GM18867 (cell line): Measurements from ENCODE around the gene SF3B3.
"Not testable (repeated sequence)": the region's sequence is repeated elsewhere in the genome, so short reads cannot be mapped to it uniquely, and the experiment has no call there.

Source experiments
- ATAC-seq: cut with Tn5 transposase; IDR thresholded peaks from one replicate; pipeline ENCODE4 v1.9.1; 2021; ENCODE audit warnings: mild to moderate bottlenecking, moderate library complexity; ENCODE audit not compliant: unreplicated experiment

The SF3B3 gene

DNA sequence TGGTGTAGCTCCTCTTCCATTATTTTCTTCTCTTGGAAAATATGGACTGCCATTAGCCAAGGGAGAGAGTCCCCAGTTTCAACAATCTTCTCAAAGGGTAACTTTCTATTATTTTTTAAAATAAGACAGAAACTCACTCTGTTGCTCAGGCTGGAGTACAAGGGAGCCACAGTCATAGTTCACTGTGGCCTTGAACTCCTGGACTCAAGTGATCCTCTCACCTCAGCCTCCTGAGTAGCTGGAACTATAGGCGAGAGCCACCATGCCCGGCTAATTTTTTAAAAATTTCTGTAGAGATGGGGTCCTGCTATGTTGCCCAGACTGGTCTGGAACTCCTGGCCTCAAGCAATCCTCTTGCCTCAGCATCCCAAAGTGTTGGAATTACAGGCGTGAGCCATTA is 13.4 kb upstream of the SF3B3 start:
- ATAC-seq: no peak

DNA sequence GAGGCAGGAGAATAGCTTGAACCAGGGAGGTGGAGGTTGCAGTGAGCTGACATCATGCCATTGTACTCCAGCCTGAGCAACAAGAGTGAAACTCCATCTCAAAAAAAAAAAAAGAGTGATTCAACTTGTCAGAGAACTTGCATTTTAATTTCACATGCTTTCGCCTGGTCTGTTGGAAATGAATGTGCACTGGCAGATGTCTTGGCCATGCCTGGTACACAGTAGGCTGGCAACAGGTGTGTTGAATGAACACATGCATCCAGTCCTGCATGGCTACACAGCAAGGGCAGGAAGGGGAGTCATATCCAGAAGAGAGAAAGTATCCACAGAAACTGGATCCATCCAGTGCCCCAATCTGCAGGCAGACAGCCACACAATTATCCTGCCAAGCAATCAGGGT is 11.8 kb upstream of the SF3B3 start:
- ATAC-seq: no peak

DNA sequence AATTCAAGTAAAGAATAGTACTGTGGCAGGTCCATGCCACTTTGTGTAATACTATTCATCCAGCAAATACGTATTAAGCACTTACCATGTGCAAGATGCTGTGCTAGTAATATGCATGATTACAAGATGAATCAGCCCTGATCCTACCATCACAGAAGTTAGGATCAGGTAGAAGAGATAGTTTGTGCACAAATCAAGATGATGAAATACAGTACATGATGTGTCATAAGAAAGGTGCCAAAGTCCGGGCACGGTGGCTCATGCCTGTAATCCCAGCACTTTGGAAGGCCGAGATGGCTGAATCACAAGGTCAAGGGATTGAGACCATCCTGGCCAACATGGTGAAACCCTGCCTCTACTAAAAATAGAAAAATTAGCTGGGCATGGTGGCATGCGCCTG is 11.2 kb upstream of the SF3B3 start:
- ATAC-seq: no peak

DNA sequence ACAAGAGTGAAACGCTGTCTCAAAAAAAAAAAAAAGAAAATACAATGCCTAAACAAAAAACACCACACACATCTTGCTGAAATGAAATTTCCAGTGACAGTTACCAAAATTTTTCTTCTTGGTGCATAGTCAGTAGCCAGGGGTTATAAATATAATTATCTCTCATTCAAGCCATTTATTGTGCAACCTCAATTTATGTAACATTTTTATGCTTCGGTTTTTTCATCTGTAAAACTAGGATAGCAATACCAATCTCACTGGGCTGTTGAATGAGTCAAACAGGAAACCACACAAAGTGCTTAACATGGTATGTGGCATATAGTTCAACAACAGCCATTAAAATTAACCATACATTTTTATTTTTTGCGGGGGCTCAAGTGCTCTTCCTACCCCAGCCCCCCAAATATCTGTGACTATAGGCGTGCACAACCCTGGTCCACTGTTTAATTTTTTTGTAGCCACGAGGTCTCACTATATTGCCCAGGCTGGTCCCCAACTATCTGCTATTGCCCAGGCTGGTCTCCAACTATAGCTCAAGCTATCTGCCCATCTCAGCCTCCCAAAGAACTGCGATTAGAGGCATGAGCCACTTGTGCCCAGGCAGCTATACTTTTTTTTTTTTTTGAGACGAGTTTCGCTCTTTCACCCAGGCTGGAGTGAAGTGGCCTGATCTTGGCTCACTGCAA is 2.9 kb upstream of the SF3B3 start:
- ATAC-seq: no peak

DNA sequence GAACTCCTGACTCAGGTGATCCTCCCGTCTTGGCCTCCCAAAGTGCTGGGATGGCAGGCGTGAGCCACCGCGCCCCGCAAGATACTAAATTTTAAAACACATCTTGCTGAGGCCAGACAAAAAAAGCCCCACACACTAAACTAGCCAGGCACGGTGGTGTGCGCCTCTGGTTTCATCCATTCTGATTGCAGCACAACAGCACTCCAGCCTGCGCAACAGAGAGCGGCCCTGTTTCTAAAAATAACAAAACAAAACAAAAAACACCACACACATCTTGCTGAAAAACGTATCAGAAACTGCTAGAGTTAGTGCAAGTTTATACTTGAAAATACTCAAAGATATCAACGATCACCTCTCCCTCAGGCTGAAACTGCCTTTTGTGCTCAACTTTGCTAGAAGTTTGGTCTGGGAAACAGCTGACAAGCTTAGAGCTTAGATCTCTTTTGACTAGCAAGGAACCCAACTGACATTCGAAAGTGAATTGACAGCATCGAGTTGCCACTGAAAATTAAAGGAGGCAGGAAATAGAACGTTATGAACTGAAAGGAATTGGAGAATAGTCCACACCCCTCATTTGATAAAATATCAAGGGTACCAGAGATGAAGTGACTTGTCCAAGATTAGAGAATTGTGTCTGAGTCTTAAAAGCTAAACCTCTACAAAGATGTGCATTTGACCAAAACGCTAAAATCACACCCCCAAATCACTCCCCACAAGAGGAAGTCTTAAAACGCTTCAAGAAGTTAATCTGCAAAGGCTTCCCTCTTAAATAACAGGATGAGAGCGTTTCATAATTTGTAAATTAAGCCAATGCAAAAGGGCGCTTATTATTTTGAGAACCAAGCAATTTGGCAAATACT is 1.2 kb upstream of the SF3B3 start:
- no peak for ATAC-seq

DNA sequence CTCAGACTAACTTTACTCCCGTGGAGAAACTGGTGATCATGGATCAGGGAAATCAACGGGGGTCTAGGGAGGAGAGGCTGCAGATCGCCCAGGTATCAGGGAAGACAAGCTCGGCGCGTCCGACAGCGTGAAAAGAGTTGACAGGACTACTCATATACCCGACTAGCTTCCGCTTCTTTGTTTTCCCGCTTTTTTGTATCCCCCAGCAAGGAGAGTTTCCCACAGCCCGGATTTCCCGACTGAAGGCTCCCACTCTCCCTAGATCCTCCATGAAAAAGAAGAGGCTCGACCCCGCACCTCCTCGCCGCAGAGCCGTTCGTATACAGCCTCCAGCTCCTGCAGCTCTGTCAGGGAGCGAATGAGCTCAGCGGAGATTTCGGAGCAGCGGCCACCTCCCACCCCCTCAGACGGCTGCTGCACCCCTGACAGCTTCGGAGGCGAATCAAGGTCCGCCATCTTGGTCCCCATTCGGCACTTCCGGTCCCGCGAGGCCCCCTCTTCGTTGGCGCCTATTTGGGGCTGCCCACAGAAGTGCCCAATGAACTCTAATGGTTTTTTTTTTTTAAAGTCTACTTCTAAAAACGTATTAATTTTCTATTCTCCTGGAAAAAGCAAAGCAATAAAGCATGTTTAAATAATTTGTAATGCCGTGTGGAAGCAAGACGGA is 407 bp upstream of the SF3B3 start, which contains the start of gene COG4:
COG4 (minus strand) TSS at position 479 of the 667 bp plus-strand sequence; CDS start at position 468, 11 bp downstream.
- peak; percentile 57 for ATAC-seq

DNA sequence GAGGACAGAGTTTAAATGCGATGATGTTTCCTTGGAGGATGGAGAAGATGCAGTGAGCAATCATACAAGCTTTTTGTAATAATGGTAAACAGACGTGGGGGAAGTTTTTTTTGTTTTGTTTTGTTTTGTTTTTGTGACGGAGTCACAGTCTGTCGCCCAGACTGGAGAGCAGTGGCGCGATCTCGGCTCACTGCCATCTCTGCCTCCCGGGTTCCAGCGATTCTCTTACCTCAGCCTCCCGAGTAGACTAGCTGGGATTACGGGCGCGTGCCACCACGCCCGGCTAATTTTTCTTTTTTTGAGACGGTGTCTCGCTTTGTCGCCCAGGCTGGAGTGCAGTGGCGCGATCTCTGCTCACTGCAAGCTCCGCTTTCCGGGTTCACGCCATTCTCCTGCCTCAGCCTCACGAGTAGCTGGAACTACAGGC is 796 bp downstream of the SF3B3 start:
- ATAC-seq: not testable (repeated sequence)

DNA sequence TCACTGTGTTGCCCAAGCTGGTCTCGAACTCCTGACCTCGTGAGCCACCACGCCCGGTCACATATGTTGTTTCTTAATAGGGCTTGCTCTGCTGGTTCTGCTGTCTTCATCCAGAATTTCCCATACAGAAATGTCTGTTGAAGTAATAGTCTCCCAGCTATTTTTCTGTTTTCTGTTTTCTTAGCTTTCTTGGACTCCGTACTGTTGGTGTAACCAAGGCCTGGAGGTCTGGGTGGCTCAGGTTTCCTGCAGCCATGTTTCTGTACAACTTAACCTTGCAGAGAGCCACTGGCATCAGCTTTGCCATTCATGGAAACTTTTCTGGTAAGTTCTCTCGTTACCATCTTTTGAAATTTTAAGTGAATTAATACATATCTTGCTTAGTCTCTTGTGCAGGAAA is 2.8 kb downstream of the SF3B3 start:
- ATAC-seq: no peak

DNA sequence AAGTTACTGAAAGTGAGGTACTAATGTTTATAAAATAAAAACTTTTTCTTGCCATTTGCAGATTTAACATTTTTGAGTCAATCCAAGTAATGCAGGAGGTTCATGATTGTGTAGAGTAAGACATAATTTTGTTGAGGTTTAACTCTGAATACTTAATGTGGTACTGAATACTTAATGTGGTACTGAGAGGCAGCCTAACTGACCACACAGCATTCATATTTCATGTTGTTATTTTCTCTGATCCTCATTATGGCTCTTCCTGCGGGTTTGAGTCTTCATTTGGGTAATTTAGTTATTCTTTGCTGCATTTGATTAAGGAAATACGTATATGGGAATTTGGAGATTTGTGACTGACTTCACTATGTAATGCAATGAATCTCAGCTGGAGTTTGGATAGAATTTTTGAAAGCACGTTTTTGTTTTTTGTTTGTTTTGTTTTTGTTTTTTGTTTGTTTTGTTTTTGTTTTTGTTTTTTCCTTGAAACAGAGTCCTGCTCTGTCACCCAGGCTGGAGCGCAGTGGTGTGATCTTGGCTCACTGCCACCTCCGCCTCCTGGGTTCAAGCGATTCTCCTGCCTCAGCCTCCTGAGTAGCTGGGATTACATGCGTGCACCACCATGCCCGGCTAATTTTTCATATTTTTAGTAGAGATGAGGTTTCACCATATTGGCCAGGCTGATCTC is 3.8 kb downstream of the SF3B3 start:
- ATAC-seq: no peak

DNA sequence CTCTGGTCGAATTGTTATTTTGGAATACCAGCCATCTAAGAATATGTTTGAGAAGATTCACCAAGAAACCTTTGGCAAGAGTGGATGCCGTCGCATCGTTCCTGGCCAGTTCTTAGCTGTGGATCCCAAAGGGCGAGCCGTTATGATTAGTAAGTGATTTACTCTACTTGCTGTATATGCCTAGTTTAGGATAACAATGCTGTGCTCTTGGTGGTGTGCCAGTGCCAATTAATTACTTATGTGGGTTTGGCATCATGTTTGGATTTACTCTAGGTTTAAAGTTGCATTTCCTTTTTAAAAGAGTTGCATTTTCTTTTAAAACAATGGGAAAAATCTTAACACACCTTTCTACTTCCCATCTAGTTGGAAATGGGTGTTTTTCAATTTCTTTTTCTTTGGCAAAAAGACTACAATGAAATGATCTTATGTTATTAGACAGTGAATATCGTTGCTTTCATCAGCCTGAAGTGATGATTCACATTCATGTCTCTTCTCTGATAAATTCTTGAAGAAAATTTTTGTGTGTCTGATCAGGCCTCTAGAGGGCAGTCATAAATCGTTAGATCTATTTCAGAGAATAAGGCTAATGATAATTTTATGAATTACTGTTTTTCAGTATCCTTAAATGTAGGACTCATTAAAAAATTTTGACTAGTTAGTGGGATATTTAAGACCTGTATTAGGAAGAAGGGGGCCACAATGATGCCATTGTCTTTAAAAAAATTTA is 5.6 kb downstream of the SF3B3 start:
- ATAC-seq: no peak

DNA sequence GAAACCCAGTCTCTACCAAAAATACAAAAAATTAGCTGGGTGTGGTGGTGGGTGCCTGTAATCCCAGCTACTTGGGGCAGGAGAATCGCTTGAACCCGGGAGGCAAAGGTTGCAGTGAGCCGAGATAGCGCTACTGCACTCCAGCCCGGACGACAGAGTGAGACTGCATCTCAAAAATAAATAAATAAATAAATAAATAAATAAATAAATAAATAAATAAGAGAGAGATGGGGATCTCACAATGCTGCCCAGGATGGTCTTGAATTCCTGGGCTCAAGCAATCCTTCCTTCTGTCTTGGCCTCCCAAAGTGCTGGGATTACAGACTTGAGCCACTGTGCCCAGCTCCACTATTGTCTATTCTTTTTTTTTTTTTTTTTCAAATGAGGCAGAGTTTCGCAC is 6.3 kb downstream of the SF3B3 start:
- ATAC-seq: not testable (repeated sequence)

DNA sequence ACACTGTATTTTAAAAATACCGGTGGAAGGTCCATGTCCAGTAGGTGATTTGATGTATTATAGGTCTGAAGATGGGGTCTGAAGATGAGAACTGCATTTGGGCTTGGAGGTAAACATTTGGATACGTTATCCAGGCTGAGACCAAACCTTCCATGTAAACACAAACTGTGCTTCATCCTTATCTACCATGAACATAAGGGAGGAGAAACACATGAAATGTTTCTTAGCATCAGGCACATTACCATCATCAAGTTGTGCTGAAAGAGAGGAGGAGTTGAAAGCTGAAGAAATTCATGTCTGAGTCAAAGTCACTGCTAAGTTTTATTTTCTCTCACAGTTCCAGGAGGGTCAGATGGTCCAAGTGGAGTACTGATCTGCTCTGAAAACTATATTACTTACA is 11.4 kb downstream of the SF3B3 start:
- no peak for ATAC-seq

DNA sequence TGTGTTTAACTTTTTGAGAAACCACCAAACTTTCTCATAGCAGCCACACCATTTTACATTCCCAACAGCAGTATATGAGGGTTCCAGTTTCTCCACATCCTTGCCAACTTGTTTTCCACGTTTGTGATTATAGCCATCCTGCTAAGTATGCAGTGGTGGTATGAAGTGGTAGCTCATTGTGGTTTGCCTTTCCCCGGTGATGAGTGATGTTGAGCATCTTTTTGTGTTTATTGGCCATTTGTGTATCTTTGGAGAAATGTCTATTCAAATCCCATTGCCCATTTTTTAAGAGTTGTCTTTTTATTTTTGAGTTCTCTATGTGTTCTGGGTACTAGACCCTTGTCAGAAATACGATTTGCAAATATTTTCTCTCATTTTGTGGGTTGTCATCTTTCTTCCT is 17.4 kb downstream of the SF3B3 start:
- no peak for ATAC-seq

DNA sequence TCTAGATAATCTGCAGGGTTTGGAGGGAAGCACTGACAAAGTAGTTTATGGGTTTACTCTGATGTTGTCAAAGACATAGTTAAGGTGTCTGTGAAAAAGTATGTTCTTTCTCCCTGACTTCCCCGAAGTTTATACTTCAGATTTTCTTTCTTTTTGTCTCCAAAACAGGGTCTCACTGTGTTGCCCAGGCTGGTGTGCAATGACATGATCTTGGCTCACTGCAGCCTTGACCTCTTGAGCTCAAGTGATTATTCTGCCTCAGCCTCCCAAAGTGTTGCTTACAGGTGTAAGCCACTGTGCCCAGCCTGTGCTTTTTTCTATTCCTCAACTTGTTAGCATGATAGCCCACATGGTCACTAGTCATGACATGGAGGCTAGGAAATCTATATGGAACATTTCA is 20.9 kb downstream of the SF3B3 start:
- ATAC-seq: no peak

DNA sequence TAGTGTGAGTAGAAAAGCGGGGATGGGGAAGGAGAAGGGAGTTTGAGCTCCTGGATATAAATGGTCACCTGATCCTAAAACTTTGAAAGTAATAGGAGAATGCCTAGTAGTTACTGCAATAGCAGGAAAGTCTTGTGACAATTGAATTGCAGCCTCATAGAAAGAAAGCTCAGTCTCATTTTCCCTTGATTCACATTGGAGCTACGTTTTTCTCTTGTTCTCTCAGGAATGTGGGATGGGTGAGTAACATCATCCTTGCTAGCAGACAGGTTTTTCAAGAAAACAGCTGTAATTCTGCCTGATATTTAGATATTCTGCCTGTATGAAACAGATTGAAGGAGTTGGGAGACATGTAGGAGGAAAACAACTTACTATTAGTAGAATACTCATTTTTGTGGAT is 25.3 kb downstream of the SF3B3 start:
- ATAC-seq: no peak

DNA sequence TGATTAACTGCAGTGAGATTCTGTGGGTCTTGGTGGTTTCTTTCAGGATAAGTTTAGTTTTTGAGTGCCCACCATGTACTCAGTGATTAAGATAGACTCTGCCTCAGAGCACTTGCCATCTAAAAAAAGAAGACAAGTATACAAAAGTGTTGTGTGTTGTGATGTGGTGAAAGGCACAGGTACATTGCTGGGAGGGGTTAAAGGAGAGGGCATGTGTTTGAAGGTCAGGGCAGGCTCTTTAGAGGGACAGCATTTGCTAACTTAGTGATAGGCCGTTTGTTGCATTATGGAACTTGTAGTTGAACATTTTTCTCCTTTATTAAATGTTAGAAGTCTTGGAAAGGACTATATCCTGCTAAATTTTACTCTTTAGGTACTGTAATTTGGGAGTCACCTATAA is 26.5 kb downstream of the SF3B3 start:
- no peak for ATAC-seq

DNA sequence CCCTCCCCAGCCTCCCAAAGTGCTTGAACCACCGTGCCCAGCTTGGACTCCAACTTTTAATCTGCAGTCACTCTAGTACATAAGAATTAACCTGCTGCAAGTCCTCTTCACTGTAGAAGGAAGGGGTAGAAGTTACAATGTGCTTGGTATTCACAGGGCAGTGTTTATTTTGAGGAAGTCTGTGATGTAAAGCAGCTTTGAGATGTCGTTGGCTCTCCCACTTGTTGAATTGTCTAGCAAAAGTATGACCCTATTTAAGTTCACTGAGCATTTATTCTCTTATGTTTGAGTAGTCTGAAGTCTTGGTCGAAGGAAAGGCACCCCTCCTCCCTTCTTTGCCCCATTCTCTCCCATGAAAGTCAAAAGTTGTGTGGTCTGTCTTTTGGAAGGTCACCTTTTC is 28.2 kb downstream of the SF3B3 start:
- ATAC-seq: no peak

DNA sequence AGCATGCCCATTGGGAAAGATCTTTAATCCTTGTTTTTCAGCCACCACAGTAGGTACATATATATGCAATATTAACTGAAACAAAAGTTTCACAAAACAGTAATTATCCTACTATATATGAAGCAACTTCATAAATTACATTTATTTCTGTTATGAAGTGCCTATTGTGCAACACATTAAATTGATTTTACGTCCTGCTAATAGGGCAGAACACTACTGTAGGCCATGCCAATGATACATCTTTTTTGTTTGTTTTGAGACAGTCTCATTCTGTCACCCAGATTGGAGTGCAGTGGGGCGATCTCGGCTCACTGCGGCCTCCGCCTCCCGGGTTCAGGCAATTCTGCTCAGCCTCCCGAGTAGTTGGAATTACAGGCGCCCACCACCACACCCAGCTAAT is 29.1 kb downstream of the SF3B3 start:
- no peak for ATAC-seq

DNA sequence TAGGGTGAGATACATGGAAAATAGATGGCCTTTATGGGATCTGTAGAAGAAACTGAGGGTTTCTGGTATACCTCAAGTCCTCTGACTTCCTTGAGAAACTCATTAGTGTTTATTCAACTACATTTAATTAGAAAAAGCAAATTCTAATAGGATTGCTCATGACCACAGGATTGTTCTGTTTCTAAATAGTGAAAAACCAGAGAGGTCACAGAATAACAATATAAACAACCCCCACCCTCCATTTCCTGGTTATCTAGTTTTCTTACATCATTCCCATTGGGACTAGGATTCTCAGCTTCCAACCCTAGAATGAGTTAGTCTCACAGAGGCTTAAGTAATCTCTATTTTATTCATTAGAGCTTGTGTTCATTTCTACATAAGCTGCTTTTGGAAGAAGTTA is 30.0 kb downstream of the SF3B3 start:
- ATAC-seq: no peak

DNA sequence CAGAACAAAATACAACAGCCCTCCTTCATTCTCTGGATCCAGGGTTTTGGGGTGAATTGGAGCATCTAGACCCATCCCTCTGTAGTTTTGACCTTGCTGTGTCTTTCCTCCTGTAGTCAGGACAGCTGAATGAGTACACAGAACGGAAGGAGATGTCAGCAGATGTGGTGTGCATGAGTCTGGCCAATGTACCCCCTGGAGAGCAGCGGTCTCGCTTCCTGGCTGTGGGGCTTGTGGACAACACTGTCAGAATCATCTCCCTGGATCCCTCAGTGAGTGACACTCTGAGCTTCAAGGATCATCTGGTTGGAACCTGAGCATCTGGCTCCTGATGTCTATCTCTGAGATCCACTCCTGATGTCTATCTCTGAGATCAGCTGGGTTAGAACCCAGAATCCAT is 32.4 kb downstream of the SF3B3 start:
- ATAC-seq: no peak

DNA sequence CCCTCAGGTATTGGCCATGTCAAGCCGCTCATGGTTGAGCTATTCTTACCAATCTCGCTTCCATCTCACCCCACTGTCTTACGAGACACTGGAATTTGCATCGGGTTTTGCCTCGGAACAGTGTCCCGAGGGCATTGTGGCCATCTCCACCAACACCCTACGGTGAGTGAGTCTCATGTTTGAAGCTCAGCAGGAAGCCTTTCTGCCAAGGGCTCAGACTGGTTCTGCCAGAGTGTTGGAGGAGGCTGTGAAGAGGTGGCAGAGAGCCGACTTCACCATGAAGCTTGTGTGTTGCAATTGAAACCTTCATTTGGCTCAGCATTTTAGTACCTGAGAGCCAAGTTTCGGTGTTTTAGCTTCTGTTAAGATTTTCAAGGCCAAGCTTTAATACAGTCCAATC is 38.0 kb downstream of the SF3B3 start:
- ATAC-seq: no peak
